ENCODE data around the gene TNFSF13. TPM values are rescaled to one million over a fixed set of nuclear protein-coding genes. Genes with fewer than 3 reads are reported as not detected.

TNFSF13 gene
- total and polyA plus RNA-seq, 2 donors (not counting 1 experiment from before 2014, with no cell fraction given): 14.7 to 20.2 TPM

DNA sequence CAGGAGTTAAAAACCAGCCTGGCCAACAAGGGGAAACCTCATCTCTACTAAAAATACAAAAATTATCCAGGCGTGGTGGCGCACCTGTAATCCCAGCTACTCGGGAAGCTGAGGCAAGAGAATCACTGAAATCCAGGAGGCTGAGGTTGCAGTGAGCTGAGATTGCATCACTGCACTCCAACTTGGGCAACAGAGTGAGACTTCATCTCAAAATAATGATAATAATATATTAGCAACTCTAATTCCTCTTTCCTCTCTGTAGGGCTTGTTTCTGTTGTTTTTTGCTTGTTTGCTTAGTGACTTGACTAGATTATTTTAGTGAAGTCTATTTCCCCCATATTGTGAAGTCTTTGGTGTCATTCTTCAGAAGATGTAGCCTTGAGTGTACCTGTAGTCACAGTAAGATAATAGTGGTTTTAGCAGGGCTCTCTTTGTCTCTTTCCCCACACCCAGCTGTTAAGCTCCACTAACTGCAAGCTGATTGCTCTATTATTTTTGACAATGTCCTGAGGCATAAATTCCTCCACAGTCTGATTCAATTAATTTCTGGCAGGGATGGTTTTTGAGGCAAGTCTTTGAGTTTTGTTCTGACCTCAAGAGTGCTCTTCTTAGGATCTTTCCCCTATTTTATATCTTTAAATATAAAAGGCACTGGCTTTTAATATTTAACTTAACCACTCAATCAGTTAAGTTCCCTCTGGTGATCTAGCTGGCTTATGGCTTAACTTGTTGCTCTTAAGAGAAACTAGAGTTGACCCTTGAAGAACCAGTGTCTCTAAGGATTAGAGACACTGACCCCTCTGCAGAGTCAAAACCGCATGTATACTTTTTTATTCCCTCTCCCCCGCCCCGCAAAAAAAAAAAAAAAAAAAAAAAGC lies 28.3 kb upstream of the TNFSF13 start:
- no peaks in the 10 kb centered on the region for H4K20me1 ChIP-seq (ENCODE audit: control insufficient read depth, insufficient read depth, low read length, poor library complexity, severe bottlenecking)
- 100% methylated on average over 3 of the region's 6 CpGs for WGBS (ENCODE audit: insufficient coverage)
- CTCF ChIA-PET: interaction anchor here (1.0 kb wide), 1 partner anchor 17 kb away, joined by 3 read pairs; no protein-coding TSS in a partner anchor

More for the DNA sequence above, 28.3 kb upstream of the TNFSF13 start:
- Mint-ChIP-seq H3K27ac (no peak overlapping the region), H3K27me3 (no peaks in the 10 kb centered on the region), H3K4me1 (no peaks in the 10 kb centered on the region), H3K4me3 (no peak overlapping the region), H3K9me3 (ENCODE audit: insufficient read depth) (no peaks in the 10 kb centered on the region)
- intact Hi-C loops (cut with micrococcal nuclease): no loop called here
- Histone ChIP-seq H3K9me3 (ENCODE audit: control extremely low read depth in 1 of 3, control insufficient read depth in 2 of 3, insufficient read depth in 1 of 3, low read length in 2 of 3) (peaks cover 0 to 27% (median 2%) of the 10 kb centered on the region in 3 donors), H3K4me2 (replicated peaks; ENCODE audit: low read depth, low read length, poor library complexity, severe bottlenecking) (no peak overlapping the region), H3K4me3 (ENCODE audit: control extremely low read depth in 1 of 5, extremely low read depth in 1 of 5, insufficient read depth in 1 of 5, low read depth in 2 of 5, low read length in 4 of 5) (no peak overlapping the region), H2AFZ (ENCODE audit: insufficient read depth, low read depth, low read length, poor library complexity, severe bottlenecking) (no peak overlapping the region), H3K36me3 (replicated peaks in 1 of 2; ENCODE audit: control extremely low read depth in 1 of 2, control insufficient read depth in 1 of 2, extremely low read depth in 1 of 2, insufficient read depth in 2 of 2, low read length in 1 of 2) (no peaks in the 10 kb centered on the region), H3K79me2 (ENCODE audit: control insufficient read depth, insufficient read depth, low read length) (no peaks in the 10 kb centered on the region), H3K9ac (ENCODE audit: low read length) (no peak overlapping the region), H3K27ac (ENCODE audit: low read length in 2 of 2) (no peak overlapping the region), H3K27me3 (replicated peaks in 1 of 4; ENCODE audit: control extremely low read depth in 1 of 4, control insufficient read depth in 3 of 4, insufficient read depth in 4 of 4, low read length in 3 of 4) (no peaks in the 10 kb centered on the region), H3K4me1 (ENCODE audit: control insufficient read depth in 2 of 2, insufficient read depth in 2 of 2, low read length in 2 of 2) (no peaks in the 10 kb centered on the region)
- DNase-seq (no peak), ATAC-seq (ENCODE audit: low read depth) (no peak)
- TF ChIP-seq EZH2 (IDR thresholded peaks at IDR 0.05; ENCODE audit: borderline replicate concordance, insufficient read depth, low read depth, low read length, poor library complexity, severe bottlenecking): no peak
- TF ChIP-seq, protein P1, sequence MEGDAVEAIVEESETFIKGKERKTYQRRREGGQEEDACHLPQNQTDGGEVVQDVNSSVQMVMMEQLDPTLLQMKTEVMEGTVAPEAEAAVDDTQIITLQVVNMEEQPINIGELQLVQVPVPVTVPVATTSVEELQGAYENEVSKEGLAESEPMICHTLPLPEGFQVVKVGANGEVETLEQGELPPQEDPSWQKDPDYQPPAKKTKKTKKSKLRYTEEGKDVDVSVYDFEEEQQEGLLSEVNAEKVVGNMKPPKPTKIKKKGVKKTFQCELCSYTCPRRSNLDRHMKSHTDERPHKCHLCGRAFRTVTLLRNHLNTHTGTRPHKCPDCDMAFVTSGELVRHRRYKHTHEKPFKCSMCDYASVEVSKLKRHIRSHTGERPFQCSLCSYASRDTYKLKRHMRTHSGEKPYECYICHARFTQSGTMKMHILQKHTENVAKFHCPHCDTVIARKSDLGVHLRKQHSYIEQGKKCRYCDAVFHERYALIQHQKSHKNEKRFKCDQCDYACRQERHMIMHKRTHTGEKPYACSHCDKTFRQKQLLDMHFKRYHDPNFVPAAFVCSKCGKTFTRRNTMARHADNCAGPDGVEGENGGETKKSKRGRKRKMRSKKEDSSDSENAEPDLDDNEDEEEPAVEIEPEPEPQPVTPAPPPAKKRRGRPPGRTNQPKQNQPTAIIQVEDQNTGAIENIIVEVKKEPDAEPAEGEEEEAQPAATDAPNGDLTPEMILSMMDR (IDR thresholded peaks at IDR 0.05): no peak
- POLR2A ChIA-PET: interaction anchor here (1.2 kb wide), 1 partner anchor 30 kb away, joined by 3 read pairs; no protein-coding TSS in a partner anchor
